ENCODE data around the gene LRCH2.
A peak's percentile ranks its signal among the peaks of the same experiment; 100 is the strongest.

LRCH2 gene

GRCh38 chrX:115264009-115264408, 30.1 kb upstream of the LRCH2 start:
- no peak overlapping the region for H4K91ac ChIP-seq (ENCODE audit: low read length)
- no peak overlapping the region for H2BK12ac ChIP-seq (ENCODE audit: low read length in 2 of 2)
- H3K4me2 ChIP-seq (ENCODE audit: low read length, poor library complexity, severe bottlenecking) = no peak overlapping the region
- 98% methylated on average over 2 of the region's 2 CpGs for WGBS
- H3K79me1 ChIP-seq (replicated peaks; ENCODE audit: low read length, poor library complexity, severe bottlenecking) = no peaks in the 10 kb centered on the region
- peaks cover 0 to 16% of the 10 kb centered on the region in 2 experiments for H3K27me3 ChIP-seq (ENCODE audit: control insufficient read depth in 1 of 2, insufficient read depth in 1 of 2, low read length in 2 of 2)
- H2AFZ ChIP-seq (ENCODE audit: low read depth, low read length) = no peak overlapping the region
- no peak overlapping the region for H2AK5ac ChIP-seq (ENCODE audit: low read length, severe bottlenecking)
- H3K4me3 ChIP-seq (ENCODE audit: insufficient read depth in 1 of 2, low read depth in 1 of 2, low read length in 2 of 2) = no peak overlapping the region
- H3K9ac ChIP-seq (ENCODE audit: low read length) = no peak overlapping the region
- H3K4me1 ChIP-seq (ENCODE audit: control insufficient read depth, insufficient read depth, low read depth, low read length) = peaks cover 4% of the 10 kb centered on the region
- H2BK5ac ChIP-seq (ENCODE audit: low read depth, low read length, poor library complexity, severe bottlenecking) = no peak overlapping the region
- H2BK15ac ChIP-seq (ENCODE audit: low read depth, poor library complexity, severe bottlenecking) = no peak overlapping the region
- peak overlapping the region in 1 of 2 experiments; percentile 8 for H3K18ac ChIP-seq (ENCODE audit: low read depth in 1 of 2, low read length in 2 of 2)
- H3K9me3 ChIP-seq (ENCODE audit: control insufficient read depth, low read length) = no peaks in the 10 kb centered on the region
- no peak overlapping the region for H3K23ac ChIP-seq (ENCODE audit: low read length in 2 of 2)
- no peak overlapping the region for H3K27ac ChIP-seq (ENCODE audit: low read length, poor library complexity, severe bottlenecking)
- H2BK120ac ChIP-seq (ENCODE audit: low read depth, low read length) = no peak overlapping the region
- no peak for DNase-seq
- H3K14ac ChIP-seq (ENCODE audit: low read length in 2 of 2) = no peak overlapping the region
- H4K8ac ChIP-seq (ENCODE audit: low read length) = no peak overlapping the region
- H3K36me3 ChIP-seq (ENCODE audit: control insufficient read depth in 1 of 2, insufficient read depth in 2 of 2, low read depth in 1 of 2, low read length in 2 of 2) = no peaks in the 10 kb centered on the region
- H3K4ac ChIP-seq (ENCODE audit: low read depth in 1 of 2, low read length in 2 of 2) = no peak overlapping the region

DNA sequence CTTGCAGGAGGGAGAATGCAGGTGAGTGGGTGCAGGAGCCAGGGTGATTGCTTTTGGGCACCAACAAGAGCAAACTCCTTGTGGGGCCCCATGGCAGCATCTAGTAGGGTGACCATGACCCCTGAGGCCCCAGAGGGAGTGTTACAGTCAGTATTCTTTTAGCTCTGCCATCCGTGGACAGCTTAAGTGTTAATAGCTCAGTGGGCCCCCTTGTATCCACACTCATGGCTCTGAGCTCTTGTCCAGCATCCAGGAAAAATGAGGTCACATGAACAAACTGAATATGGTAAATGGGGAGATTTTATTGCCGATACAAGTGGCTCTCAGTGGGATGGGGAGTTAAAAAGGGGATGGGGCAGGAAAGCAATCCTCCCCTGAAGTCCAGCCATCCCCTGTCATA, 27.3 kb upstream of the LRCH2 start:
- peak overlapping the region; percentile 5 to 28 for H3K18ac ChIP-seq (ENCODE audit: low read depth in 1 of 2, low read length in 2 of 2)
- no peak overlapping the region for H4K8ac ChIP-seq (ENCODE audit: low read length)
- H2BK15ac ChIP-seq (ENCODE audit: low read depth, poor library complexity, severe bottlenecking) = no peak overlapping the region
- H2BK12ac ChIP-seq (ENCODE audit: low read length in 2 of 2) = peak overlapping the region in 1 of 2 experiments; percentile 42
- no peak overlapping the region for H3K9ac ChIP-seq (ENCODE audit: low read length)
- H3K36me3 ChIP-seq (ENCODE audit: control insufficient read depth in 1 of 2, insufficient read depth in 2 of 2, low read depth in 1 of 2, low read length in 2 of 2) = no peaks in the 10 kb centered on the region
- H4K91ac ChIP-seq (ENCODE audit: low read length) = no peak overlapping the region
- no peak overlapping the region for H2AK5ac ChIP-seq (ENCODE audit: low read length, severe bottlenecking)
- no peak overlapping the region for H3K23ac ChIP-seq (ENCODE audit: low read length in 2 of 2)
- no peak overlapping the region for H3K4me3 ChIP-seq (ENCODE audit: insufficient read depth in 1 of 2, low read depth in 1 of 2, low read length in 2 of 2)
- no CpG with 5 or more reads among the region's 2 CpGs for WGBS
- H3K4me1 ChIP-seq (ENCODE audit: control insufficient read depth, insufficient read depth, low read depth, low read length) = peaks cover 4% of the 10 kb centered on the region
- no peak overlapping the region for H2BK5ac ChIP-seq (ENCODE audit: low read depth, low read length, poor library complexity, severe bottlenecking)
- H3K27me3 ChIP-seq (ENCODE audit: control insufficient read depth in 1 of 2, insufficient read depth in 1 of 2, low read length in 2 of 2) = peaks cover 0 to 34% of the 10 kb centered on the region in 2 experiments
- H3K4ac ChIP-seq (ENCODE audit: low read depth in 1 of 2, low read length in 2 of 2) = peak overlapping the region in 1 of 2 experiments; percentile 26
- no peak overlapping the region for H3K4me2 ChIP-seq (ENCODE audit: low read length, poor library complexity, severe bottlenecking)
- H2BK120ac ChIP-seq (ENCODE audit: low read depth, low read length) = no peak overlapping the region
- H3K14ac ChIP-seq (ENCODE audit: low read length in 2 of 2) = peak overlapping the region in 1 of 2 experiments; percentile 26
- H2AFZ ChIP-seq (ENCODE audit: low read depth, low read length) = no peak overlapping the region
- no peak overlapping the region for H3K27ac ChIP-seq (ENCODE audit: low read length, poor library complexity, severe bottlenecking)
- DNase-seq = no peak
- H3K9me3 ChIP-seq (ENCODE audit: control insufficient read depth, low read length) = no peaks in the 10 kb centered on the region
- H3K79me1 ChIP-seq (replicated peaks; ENCODE audit: low read length, poor library complexity, severe bottlenecking) = no peaks in the 10 kb centered on the region

DNA sequence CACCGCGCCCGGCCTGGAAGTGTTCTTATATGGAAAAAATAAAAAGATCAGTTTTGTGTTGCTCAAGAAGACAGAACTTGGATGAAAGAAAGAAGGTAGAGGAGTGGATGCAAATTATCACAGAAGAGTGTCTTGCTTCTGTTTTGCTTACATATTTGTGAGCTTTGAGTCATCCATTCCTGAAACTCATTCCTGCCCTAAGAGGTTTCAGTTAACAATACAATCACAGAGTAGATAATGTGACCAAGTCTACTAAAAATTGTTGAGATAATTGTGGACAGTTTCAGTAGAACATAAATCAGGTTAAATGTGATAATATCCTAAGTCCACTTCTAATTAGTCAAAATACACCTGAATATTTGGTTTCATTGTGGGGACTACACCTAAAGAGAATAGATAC, 26.4 kb upstream of the LRCH2 start:
- Histone ChIP-seq H2BK12ac (ENCODE audit: low read length in 2 of 2) (no peak overlapping the region), H3K23ac (ENCODE audit: low read length in 2 of 2) (no peak overlapping the region), H2BK15ac (ENCODE audit: low read depth, poor library complexity, severe bottlenecking) (no peak overlapping the region), H3K14ac (ENCODE audit: low read length in 2 of 2) (no peak overlapping the region), H3K9me3 (ENCODE audit: control insufficient read depth, low read length) (no peaks in the 10 kb centered on the region), H2BK5ac (ENCODE audit: low read depth, low read length, poor library complexity, severe bottlenecking) (no peak overlapping the region), H4K8ac (ENCODE audit: low read length) (no peak overlapping the region), H3K4me2 (ENCODE audit: low read length, poor library complexity, severe bottlenecking) (no peak overlapping the region), H4K91ac (ENCODE audit: low read length) (no peak overlapping the region), H2BK120ac (ENCODE audit: low read depth, low read length) (no peak overlapping the region), H3K27ac (ENCODE audit: low read length, poor library complexity, severe bottlenecking) (no peak overlapping the region), H3K4ac (ENCODE audit: low read depth in 1 of 2, low read length in 2 of 2) (no peak overlapping the region), H3K4me3 (ENCODE audit: insufficient read depth in 1 of 2, low read depth in 1 of 2, low read length in 2 of 2) (no peak overlapping the region), H3K9ac (ENCODE audit: low read length) (no peak overlapping the region), H2AK5ac (ENCODE audit: low read length, severe bottlenecking) (no peak overlapping the region), H3K36me3 (ENCODE audit: control insufficient read depth in 1 of 2, insufficient read depth in 2 of 2, low read depth in 1 of 2, low read length in 2 of 2) (no peaks in the 10 kb centered on the region), H3K27me3 (ENCODE audit: control insufficient read depth in 1 of 2, insufficient read depth in 1 of 2, low read length in 2 of 2) (peaks cover 0 to 34% of the 10 kb centered on the region in 2 experiments), H3K79me1 (replicated peaks; ENCODE audit: low read length, poor library complexity, severe bottlenecking) (no peaks in the 10 kb centered on the region), H2AFZ (ENCODE audit: low read depth, low read length) (no peak overlapping the region), H3K18ac (ENCODE audit: low read depth in 1 of 2, low read length in 2 of 2) (no peak overlapping the region), H3K4me1 (ENCODE audit: control insufficient read depth, insufficient read depth, low read depth, low read length) (peaks cover 4% of the 10 kb centered on the region)
- peak; percentile 49 for DNase-seq
- 94% methylated on average over 3 of the region's 3 CpGs for WGBS

DNA sequence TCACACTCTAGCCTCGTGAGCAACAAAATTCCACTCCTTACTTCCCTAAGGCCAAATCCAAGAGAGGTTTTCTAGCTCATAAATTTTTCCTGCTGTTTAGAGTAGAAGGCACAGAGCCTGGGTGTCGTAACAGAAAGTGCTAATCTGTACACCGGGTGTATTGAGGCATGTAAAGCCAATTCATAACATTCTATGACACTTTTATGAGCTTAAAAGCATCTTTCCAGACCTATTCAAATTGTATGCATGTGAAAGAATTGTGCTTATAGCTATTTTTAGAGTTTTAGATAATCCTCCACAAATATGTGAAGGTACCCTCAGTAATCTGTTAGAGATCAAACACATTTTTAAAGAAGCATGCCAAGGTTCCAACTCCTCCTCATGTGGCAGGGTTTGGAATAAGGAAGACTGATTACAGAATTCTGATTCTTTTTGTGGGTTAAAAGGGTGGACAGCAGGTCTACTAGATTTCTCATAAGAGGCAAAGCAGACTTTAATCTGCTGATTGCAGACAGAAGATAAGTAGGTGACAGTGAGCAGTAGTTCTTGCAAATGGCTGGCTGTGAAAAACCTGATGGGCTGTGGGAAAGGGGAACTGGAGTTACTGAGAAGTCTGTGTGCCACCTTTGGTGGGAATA, 25.5 kb upstream of the LRCH2 start:
- no peaks in the 10 kb centered on the region for H3K9me3 ChIP-seq (ENCODE audit: control insufficient read depth, low read length)
- no peak overlapping the region for H4K91ac ChIP-seq (ENCODE audit: low read length)
- no peak overlapping the region for H2AFZ ChIP-seq (ENCODE audit: low read depth, low read length)
- no CpG with 5 or more reads among the region's 3 CpGs for WGBS
- H4K8ac ChIP-seq (ENCODE audit: low read length) = no peak overlapping the region
- no peak overlapping the region for H3K14ac ChIP-seq (ENCODE audit: low read length in 2 of 2)
- H3K4ac ChIP-seq (ENCODE audit: low read depth in 1 of 2, low read length in 2 of 2) = no peak overlapping the region
- H3K9ac ChIP-seq (ENCODE audit: low read length) = no peak overlapping the region
- peaks cover 4% of the 10 kb centered on the region for H3K4me1 ChIP-seq (ENCODE audit: control insufficient read depth, insufficient read depth, low read depth, low read length)
- no peaks in the 10 kb centered on the region for H3K36me3 ChIP-seq (ENCODE audit: control insufficient read depth in 1 of 2, insufficient read depth in 2 of 2, low read depth in 1 of 2, low read length in 2 of 2)
- H3K27me3 ChIP-seq (ENCODE audit: control insufficient read depth in 1 of 2, insufficient read depth in 1 of 2, low read length in 2 of 2) = peaks cover 0 to 38% of the 10 kb centered on the region in 2 experiments
- H3K4me2 ChIP-seq (ENCODE audit: low read length, poor library complexity, severe bottlenecking) = no peak overlapping the region
- H2AK5ac ChIP-seq (ENCODE audit: low read length, severe bottlenecking) = no peak overlapping the region
- no peaks in the 10 kb centered on the region for H3K79me1 ChIP-seq (replicated peaks; ENCODE audit: low read length, poor library complexity, severe bottlenecking)
- no peak overlapping the region for H3K23ac ChIP-seq (ENCODE audit: low read length in 2 of 2)
- H2BK15ac ChIP-seq (ENCODE audit: low read depth, poor library complexity, severe bottlenecking) = no peak overlapping the region
- no peak overlapping the region for H3K4me3 ChIP-seq (ENCODE audit: insufficient read depth in 1 of 2, low read depth in 1 of 2, low read length in 2 of 2)
- peak overlapping the region; percentile 12 for H3K27ac ChIP-seq (ENCODE audit: low read length, poor library complexity, severe bottlenecking)
- H2BK5ac ChIP-seq (ENCODE audit: low read depth, low read length, poor library complexity, severe bottlenecking) = no peak overlapping the region
- no peak overlapping the region for H2BK120ac ChIP-seq (ENCODE audit: low read depth, low read length)
- no peak overlapping the region for H3K18ac ChIP-seq (ENCODE audit: low read depth in 1 of 2, low read length in 2 of 2)
- peak; percentile 58 for DNase-seq
- no peak overlapping the region for H2BK12ac ChIP-seq (ENCODE audit: low read length in 2 of 2)
